Fibroblast of skin of scalp (primary cell): ENCODE measurements around the gene NPIPA1.
"Not testable (repeated sequence)": the region's sequence is repeated elsewhere in the genome, so short reads cannot be mapped to it uniquely, and the experiment has no call there.

Source experiments
- DNase-seq: peaks from one replicate; pipeline ENCODE4 v3.0.0-alpha.2; 2013

The NPIPA1 gene

GRCh38 chr16:14978908-14979307, 41.7 kb downstream of the NPIPA1 start:
- DNase-seq = not testable (repeated sequence)

GRCh38 chr16:14981234-14981633, 44.0 kb downstream of the NPIPA1 start:
- not testable (repeated sequence) for DNase-seq

- not testable (repeated sequence) for DNase-seq
These were observed 45.3 kb downstream of the NPIPA1 start for GRCh38 chr16:14982521-14982920.

GRCh38 chr16:14988092-14988491, 50.8 kb downstream of the NPIPA1 start:
- not testable (repeated sequence) for DNase-seq

- DNase-seq = not testable (repeated sequence)
These were observed 51.5 kb downstream of the NPIPA1 start for GRCh38 chr16:14988661-14989191.

GRCh38 chr16:14989291-14990281, 52.3 kb downstream of the NPIPA1 start:
- not testable (repeated sequence) for DNase-seq

- not testable (repeated sequence) for DNase-seq
These were observed 56.3 kb downstream of the NPIPA1 start for GRCh38 chr16:14993277-14994151.

- not testable (repeated sequence) for DNase-seq
These were observed 59.5 kb downstream of the NPIPA1 start for GRCh38 chr16:14996702-14997101.

GRCh38 chr16:14998300-14998699, 61.1 kb downstream of the NPIPA1 start:
- not testable (repeated sequence) for DNase-seq

GRCh38 chr16:14999845-15000244, 62.6 kb downstream of the NPIPA1 start:
- DNase-seq = not testable (repeated sequence)
